Activated naive CD4-positive, alpha-beta T cell treated with Interleukin-2 at 50 U/mL for 16 hours (primary cell): Measurements from ENCODE around the gene MKLN1.
"Not testable (repeated sequence)": the region's sequence is repeated elsewhere in the genome, so short reads cannot be mapped to it uniquely, and the experiment has no call there.

Source experiments
- DNase-seq: peaks from one replicate; pipeline ENCODE4 v3.0.0-alpha.2; 2020

Gene MKLN1

DNA sequence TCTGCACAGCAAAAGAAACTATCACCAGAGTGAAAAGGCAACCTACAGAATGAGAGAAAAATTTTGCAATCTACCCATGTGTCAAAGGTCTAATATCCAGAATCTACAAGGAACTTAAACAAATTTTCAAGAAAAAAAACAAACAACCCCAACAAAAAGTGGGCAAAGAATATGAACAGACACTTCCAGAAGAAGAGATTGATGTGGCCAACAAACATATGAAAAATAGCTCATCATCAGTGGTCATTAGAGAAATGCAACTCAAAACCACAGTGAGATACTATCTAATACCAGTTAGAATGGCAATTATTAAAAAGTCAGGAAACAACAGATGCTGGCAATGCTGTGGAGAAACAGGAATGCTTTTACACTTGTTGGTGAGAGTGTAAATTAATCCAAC is 7.1 kb upstream of the MKLN1 start:
- DNase-seq, result no peak

DNA sequence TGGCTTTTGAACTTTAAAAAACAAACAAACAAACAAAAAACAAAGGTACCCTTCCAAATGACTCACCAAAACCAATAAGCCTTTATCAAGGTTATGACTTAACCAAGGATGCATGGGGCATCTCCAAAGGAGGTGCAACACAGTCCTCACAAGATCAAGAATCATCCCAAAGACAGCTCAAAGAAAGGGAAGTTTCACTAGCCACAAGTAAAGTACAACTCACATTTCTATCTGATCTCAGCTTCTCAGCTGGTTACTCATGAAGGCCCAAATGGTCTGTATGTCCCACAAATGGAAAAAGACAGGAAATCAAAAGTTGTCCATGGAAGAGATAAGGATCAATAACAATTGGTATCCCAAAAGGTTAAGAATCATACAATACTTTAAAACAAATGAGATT is 6.0 kb upstream of the MKLN1 start:
- DNase-seq, result no peak

DNA sequence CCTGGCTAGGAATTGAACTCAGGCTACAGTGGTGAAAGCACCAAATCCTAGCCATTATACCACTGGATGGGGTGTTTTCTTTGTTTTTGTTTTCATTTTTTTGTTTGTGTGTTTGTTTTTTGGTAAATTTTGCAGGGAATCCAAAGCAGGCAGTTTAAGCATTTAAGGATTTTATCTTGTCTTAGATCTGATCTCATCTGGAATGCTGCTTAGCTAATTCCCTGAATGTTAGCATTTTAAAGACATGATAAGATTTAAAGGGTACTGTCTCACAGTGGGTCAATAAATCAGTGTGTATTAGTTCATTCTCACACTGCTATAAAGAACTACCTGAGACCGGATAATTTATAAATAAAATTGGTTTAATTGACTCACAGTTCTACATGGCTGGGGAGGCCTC is 5.6 kb upstream of the MKLN1 start:
- no peak for DNase-seq

DNA sequence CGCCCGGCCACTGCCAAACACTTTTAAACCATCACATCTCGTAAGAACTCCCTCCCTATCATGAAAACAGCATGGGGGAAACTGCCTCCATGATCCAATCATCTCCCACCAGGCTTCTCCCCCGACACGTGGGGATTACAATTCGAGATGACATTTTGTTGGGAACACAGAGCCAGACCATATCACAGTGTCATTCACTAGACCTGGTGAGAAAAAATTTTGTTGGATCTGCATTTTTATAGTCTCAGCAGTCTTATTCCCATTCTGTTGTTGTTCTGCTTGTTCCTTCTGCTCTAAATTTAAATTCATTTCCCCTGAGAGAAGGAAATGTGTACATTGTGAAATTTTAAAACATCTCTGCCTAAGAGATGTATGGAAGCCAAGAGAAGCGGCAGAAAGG is 4.8 kb upstream of the MKLN1 start:
- no peak for DNase-seq

DNA sequence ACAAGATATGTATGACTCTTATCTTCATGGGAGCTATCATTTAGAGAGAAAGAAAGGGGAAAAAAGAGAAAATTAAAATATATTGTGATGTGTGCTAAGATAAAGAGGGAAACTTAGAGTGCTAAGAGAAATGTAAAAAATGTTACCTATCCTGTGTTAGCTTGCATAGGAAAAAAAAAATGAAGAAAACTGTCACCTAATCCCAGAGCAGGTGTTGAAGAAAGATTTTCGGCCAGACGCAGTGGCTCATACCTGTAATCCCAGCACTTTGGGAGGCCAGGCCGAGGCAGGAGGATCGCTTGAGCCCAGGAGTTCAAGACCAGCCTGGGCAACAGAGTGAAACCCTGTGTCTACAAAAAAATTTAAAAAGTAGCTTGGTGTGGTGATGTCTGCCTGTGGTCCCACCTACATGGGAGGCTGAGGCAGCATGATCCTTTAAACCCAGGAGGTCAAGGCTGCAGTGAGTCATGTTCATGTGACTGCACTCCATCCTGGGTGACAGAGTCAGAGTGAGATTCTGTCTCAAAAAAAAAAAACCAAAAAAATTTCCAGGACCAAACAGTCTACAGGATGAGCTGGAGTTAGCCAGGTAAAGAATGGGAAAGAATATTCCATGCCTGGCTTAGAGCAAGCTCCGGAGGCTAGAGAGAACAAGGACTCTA is 2.4 kb upstream of the MKLN1 start:
- DNase-seq, result peak; percentile 25

DNA sequence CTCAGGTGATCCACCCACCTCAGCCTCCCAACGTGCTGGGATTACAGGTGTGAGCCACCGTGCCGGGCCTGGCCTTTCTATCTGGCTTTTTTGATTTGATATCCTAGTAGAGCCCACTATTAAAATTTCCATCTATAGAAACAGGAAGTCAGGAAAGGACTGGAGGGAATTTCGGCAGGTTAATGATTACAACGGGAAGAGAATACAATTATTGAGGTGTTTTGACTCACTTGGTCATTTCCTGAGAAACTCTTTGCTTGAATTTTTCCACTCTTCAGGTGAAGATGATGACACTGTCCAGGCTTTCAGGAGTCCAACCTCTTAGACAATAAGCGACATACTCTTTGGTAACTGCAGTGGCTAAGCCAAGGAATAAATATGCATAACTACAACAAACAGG is 1.1 kb upstream of the MKLN1 start:
- DNase-seq, result no peak

DNA sequence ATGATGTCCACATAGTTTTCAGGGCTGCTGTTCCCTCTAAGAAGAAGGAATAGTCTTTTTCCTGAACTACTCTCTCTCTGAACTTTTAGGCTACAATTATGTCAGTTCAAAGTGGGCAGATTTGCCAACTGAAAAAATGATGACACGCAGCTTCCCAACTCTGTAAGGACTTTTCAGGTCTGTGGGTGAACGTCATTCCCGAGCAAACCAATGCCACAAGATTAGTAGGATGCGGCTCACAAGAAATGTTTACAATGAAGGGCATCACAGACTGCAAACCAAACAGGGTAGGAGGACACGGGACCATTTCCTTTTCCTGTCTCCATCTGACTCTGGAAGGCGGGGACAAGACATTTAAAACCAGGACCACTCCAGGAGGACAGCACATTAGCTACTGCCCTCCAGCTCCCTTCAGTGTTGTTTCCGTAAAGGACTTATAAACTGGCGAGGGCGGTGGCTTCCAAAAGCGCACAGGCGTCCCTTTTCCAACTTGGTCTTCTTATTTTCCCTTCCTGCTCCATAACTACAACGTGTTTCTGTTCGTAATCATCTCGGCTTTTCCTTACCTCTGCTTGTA is 539 bp upstream of the MKLN1 start:
- DNase-seq, result no peak

DNA sequence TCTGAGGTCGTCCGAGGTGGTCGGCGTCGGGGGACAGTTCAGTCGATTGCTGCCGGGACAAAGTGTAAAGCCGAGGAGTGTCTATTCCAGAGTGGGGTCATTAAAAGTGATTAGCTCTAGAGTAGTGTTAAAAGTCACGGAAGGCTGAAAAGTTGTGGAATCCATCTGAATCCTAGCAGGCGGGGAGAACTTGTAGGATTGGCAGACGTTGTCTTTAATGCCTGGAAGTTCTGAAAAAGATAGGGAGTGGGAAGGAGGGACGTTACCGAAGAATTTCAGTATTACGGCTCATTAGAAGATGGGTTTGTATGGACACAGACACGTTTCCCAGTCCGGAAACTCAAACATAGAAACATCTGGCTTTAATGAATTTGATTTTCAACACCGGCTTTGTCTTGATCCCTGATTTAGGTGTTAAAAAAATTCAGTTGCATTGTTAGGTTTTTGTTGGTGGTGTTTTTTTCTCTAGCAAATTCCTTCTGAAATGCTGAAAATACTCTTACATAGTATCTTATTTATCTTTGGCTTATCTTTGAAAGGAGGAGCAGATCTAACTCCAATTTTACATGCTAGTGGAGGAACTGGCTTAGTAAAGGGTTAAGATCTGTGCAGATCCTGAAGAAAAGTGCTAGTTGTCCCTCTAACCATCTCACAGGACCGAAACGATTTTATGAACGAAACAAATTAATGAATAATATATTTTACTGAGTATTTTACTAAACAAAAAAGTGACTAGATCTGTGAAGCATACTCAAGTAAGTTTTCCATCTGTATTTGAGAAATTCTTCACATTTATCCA is 900 bp downstream of the MKLN1 start:
- DNase-seq, result no peak

DNA sequence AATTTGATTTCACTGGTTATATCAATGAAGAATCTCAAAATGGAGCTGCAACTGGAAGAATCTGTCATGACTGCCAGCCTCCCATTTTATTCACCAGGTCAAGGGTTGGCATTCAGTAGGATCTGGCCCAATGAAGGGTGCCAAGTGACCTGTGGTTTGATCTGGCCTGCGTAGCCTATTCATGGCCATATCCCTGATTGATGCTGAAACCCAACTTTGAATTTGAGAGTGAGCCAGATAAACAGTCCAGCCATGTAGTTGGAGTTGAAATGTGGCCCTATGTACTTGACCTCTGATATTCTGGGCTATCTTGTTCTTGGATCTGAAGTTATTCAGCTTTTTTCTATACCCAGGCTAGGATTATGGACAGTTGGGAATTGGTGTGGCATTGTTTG is 1.5 kb downstream of the MKLN1 start:
- no peak for DNase-seq

DNA sequence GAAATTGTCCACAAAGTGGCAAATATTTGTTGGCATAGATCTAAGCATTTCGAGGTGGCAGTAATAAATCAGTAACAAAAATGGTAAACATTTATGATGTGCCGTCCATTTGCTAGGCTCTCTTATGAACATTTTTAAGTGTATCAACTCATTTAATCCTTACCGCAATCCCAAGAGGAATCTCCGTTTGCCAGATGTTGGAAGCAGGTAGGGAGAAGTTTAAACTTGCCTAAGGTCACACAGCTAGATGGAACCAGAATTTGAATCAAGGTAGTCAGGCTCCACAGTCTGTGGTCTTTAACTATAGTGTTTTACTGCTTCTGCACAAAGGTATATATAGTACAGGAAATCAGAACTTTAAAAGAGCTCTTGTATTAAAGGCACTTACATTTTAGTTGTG is 2.6 kb downstream of the MKLN1 start:
- DNase-seq, result no peak

DNA sequence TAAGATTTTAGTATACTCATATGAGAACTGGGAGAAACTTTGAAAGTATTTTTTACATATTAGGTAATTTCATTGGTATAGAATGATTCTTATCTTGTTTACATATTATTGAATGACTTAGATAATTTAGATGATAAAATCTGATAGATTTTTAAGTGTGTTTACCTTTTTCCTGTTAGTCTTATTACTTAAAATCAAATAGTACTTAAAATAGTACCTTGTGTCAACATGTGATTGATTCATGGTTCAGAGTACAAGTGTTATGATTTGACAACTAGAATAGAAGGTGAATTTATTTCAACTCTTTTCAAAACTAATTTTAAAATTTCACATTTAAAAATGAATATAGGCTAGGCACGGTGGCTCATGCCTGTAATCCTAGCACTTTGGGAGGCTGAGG is 4.1 kb downstream of the MKLN1 start:
- DNase-seq, result no peak

DNA sequence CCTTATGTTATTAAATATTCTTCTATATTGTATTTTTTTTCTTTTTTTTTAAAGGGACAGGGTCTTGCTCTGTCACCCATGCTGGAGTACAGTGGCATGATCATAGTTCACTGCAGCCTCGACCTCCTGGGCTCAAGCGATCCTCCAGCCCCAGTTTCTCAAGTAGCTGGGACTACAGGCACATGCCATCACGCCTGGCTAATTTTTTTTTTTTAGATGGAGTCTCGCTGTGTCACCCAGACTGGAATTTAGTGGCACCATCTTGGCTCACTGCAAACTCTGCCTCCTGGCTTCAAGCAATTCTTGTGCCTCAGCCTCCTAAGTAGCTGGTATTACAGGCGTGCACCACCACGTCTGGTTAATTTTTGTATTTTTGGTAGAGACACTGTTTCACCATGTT is 5.1 kb downstream of the MKLN1 start:
- not testable (repeated sequence) for DNase-seq

DNA sequence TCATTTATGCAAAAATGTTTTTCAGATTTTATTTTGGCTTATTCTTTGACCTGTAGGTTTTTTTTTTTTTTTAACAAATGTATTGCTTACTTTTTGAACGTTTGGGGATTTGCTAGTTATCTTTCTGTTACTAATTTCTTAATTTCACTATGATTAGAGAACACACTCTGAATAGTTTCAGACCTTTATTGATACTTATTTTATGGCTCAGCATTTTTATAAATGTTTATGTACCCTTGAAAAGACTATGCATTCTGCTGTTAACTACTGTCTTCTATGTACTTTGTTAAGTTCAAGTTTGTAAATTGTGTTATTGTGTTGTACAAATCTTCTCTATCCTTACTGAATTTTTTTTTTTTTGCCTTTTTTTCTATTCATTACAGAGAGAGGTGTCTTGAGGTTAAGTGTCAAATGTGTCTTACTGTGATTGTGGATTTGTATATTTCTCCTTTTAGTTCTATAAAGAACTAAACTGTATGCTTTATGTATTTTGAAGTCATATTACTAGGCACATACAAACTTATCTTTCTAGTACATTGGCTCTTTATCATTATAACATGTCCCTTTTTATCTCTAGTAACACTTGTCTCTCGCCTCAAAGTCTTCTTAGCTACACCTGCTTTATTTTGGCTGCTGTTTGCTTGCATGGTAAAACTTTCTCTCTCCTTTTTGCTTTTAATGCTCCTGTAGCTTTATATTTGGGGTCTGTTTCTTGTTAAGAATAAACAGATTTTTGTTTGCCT is 8.1 kb downstream of the MKLN1 start:
- no peak for DNase-seq

DNA sequence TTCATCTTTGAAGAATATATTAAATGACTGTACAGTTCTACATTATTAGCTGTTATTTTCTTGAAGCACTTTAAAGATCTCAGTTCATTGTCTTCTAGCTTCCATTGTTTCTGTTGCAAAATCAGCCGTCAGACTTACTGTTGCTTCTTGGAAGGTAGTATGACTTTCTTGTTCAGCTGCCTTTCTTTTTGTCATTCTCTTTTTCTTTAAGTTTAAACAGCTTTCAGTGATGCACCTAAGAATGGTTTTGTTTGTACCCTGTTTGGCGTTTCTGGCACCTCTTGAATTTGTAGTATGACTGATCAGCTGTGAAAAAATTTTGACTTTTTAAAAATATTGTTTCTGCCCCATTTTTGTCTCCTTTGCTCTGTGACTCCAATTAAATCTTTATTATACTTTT is 9.3 kb downstream of the MKLN1 start:
- no peak for DNase-seq

DNA sequence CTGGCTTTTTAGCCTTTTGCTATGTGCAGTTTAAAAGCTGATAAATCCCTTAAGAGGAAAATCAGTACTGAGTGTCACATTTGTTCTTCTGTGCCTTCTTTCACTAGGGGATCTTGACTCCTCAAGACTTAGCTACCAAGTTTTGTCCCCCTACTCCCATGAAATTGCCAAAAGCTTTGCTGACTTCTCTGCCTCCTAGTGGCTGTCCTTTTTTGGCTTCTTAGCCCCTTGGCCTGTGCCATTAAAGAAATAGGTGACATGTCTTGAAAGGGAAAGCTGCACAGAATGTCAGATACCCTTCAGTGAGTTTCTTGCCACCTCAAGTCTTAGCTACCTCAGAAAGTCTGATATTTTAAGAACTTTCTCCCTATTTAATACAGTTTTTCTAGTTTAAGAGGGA is 10.5 kb downstream of the MKLN1 start:
- DNase-seq, result no peak

DNA sequence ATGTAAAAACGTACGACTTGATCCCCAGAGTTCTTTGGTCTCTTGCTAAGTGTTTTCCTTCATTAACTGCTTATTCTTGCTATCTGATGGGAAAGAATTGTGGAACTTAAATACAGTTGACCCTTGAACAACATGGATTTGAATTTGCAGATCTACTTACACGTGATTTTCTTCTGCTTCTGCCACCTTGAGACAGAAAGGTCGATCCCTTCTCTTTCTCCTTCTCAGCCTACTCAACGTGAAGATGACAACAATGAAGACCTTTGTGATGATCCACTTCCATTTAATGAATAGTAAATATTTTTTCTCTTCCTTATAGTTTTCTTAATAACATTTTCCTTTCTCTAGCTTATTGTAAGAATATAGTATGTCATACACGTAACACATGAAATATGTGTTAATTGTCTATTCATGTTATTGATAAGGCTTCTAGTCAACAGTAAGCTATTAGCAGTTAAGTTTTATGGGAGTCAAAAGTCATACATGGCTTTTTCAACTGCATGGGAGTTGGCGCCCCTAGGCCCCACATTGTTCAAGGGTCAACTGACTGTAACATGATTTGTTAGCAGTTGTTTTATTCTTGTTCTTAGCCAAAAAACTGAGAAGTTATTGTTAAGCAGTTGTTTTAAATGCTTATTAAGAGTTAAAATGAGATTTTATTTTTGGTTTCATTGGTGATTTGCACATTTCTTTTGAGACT is 11.2 kb downstream of the MKLN1 start:
- DNase-seq, result no peak

DNA sequence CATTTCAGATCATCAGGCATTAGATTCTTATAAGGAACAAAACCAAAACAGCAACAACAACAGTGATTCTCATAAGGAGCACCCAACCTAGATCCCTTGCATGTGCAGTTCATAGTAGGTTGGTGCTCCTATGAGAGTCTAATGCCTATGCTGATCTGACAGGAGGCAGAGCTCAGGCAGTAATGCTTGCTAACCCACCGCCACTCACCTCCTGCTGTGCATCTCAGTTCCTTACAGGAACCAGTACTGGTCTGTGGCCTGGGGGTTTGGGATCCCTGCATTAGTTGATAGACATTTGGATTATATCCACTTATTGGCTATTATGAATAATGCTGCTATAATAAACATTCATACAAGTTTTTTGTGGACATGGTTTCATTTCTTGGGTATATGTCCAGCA is 14.0 kb downstream of the MKLN1 start:
- DNase-seq, result no peak

DNA sequence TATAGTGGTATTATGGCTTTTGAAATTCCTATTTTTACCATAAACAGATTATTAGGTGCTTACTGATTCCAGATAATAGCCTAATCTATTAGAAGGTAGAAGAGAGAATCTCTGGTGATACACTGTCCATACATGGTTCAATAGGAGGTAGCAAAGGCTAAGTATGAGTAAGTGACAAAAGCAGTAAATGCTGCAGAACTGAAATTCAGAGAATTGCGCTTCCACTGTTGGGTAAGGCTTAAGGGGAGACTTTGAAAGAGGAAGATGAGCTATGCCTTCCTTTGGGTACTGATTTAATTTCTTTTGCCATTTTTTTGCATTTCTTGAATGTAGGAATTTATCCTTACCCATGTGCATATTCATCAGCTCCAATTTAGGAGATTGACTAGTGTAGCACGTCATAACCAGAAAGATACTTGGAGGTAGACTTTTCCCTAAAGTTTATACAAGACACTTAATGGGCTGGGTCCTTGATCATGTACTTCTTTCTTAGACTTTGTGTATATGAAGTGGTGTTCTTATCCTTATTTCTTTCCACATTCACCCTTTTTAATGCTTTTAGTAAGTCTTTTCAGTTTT is 15.3 kb downstream of the MKLN1 start:
- DNase-seq, result no peak

DNA sequence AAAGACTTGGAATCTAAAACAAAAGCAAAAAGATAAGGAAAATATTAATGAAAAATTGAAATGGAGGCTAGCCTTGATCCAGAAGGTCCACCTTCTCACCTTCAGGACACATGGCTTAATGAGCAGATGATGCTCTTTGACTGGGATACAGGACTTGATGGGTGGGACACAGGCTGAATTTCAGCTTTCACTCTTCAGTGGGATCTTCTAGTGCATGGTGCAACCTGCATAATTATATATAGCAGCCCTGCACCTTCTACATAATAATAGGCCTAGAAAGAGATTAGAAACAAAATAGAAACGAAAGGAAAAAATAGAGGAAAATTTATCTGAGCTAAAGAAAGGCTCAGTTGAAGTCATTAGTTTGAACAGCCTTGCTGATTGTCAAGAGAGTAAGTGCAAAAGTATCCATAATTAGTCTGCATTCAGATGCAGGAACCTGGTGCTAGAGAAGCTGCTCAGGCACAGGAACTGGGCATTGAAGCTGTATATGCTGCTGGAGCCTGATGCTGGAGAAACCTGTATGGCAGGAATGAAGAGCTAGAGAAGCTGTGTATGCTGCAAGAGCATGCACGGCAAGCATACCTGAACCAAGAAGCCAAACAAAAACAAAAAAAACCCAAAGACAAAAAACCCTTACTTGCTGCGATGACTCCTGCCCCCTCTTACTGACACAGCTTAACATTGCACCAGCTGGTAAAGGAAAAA is 19.4 kb downstream of the MKLN1 start:
- DNase-seq, result no peak

DNA sequence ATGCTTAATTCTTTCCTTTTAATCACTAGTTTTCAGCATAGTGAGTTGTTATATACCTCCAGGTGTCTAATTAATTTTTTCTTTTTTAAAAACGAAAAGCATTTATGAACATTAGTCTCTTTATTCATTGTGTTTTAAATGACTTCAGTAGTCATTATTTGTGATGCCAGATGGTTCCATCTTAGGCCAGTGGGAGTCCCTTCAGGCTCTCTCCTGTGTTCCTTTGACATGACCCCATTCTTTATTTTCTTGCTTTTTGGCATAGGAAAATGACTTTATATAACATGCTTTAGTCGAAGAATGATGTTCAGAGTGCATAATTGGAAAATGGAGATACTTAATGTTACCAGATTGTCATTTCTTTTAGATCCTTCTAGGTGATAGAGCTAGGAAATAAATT is 24.4 kb downstream of the MKLN1 start:
- DNase-seq, result no peak

DNA sequence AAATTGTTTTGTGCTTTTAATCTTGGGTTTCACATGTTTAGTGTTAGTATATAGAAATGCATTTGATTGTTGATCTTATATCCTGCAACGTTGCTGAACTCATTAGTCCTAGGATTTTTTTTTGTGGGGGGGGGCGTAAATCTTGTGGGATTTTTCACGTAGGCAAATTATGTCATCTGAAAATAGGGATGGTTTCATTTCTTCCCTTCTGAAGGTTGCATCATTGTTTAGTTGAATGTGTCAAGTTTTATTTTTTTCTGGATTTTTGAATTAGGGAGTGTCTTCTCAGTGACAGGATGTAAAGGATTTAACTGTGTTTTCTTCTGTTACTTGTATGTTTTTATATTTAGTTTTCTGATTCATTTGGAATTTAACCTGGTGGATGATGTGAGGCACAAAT is 26.7 kb downstream of the MKLN1 start:
- no peak for DNase-seq
